Fibroblast of lung (primary cell): ENCODE data around the gene TANGO6.

Experiments
- EZH2 ChIP-seq: IDR thresholded peaks from 2 replicates; pipeline ENCODE4 v1.5.1; 2012; ENCODE audit warnings: low read length, control low read depth, mild to moderate bottlenecking; ENCODE audit errors: missing control alignments
- TF ChIP-seq, protein P1 (sequence below), 2 donors: IDR thresholded peaks in 1 of 2; conservative IDR thresholded peaks in 1 of 2; 1 replicate in 1 of 2; 2 replicates in 1 of 2; pipeline ENCODE4 v1.5.1; 2011 to 2012; ENCODE audit warnings: low read length in 2 of 2, control low read depth in 1 of 2, inconsistent platforms in 1 of 2, low read depth in 1 of 2, mild to moderate bottlenecking in 1 of 2

DNA sequence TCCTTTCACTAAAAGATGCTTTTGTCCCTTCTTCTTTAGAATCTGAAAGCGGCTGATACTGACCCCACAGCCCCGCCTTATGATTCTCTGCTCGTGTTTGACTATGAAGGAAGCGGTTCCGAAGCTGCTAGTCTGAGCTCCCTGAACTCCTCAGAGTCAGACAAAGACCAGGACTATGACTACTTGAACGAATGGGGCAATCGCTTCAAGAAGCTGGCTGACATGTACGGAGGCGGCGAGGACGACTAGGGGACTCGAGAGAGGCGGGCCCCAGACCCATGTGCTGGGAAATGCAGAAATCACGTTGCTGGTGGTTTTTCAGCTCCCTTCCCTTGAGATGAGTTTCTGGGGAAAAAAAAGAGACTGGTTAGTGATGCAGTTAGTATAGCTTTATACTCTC lies 10.1 kb upstream of the TANGO6 start:
- TF ChIP-seq, protein P1, sequence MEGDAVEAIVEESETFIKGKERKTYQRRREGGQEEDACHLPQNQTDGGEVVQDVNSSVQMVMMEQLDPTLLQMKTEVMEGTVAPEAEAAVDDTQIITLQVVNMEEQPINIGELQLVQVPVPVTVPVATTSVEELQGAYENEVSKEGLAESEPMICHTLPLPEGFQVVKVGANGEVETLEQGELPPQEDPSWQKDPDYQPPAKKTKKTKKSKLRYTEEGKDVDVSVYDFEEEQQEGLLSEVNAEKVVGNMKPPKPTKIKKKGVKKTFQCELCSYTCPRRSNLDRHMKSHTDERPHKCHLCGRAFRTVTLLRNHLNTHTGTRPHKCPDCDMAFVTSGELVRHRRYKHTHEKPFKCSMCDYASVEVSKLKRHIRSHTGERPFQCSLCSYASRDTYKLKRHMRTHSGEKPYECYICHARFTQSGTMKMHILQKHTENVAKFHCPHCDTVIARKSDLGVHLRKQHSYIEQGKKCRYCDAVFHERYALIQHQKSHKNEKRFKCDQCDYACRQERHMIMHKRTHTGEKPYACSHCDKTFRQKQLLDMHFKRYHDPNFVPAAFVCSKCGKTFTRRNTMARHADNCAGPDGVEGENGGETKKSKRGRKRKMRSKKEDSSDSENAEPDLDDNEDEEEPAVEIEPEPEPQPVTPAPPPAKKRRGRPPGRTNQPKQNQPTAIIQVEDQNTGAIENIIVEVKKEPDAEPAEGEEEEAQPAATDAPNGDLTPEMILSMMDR (conservative IDR thresholded peaks at IDR 0.05 in 1 of 2, IDR thresholded peaks at IDR 0.05 in 1 of 2; ENCODE audit: low read depth in 1 of 2, low read length in 2 of 2): no peak
- no peak for TF ChIP-seq EZH2
